GM21723 (cell line): ENCODE measurements around the gene PTPRK.

Source experiments
- ATAC-seq: cut with Tn5 transposase; IDR thresholded peaks from one replicate; pipeline ENCODE4 v1.9.1; 2021; ENCODE audit warnings: mild to moderate bottlenecking, moderate library complexity; ENCODE audit not compliant: unreplicated experiment

Gene PTPRK

GRCh38 chr6:128520436-128521281 lies at the start of gene PTPRK:
Gene PTPRK, minus strand, starts transcription at chr6:128520599. Its CDS starts 241 bp downstream, at chr6:128520358.
- peak; percentile 94 for ATAC-seq

GRCh38 chr6:128567029-128567428 lies 46.6 kb upstream of the PTPRK start:
- no peak for ATAC-seq

GRCh38 chr6:128560966-128561365 lies 40.6 kb upstream of the PTPRK start:
- ATAC-seq: no peak

- no peak for ATAC-seq
Observed at GRCh38 chr6:128558924-128559323, 38.5 kb upstream of the PTPRK start.

GRCh38 chr6:128558021-128558420 lies 37.6 kb upstream of the PTPRK start:
- peak; percentile 64 for ATAC-seq

DNA sequence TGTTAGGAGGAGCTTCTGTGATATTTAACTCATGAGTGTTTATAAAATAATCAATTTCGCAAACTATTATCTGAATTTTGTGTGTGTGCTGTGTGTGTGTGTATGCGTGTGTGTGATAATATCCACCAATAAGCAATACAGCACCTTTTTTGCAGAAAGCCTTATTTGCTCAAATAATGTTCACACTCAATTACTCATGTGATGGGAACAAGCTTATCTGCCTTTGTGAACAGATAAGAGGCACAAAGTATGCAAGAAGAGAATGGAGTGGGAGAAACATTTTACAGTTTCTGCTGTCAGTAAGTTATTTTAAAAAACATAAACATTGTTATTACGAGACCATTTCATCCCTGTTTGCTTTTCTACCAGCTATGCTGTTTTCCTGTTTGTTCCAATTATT lies 36.7 kb upstream of the PTPRK start:
- ATAC-seq: no peak

DNA sequence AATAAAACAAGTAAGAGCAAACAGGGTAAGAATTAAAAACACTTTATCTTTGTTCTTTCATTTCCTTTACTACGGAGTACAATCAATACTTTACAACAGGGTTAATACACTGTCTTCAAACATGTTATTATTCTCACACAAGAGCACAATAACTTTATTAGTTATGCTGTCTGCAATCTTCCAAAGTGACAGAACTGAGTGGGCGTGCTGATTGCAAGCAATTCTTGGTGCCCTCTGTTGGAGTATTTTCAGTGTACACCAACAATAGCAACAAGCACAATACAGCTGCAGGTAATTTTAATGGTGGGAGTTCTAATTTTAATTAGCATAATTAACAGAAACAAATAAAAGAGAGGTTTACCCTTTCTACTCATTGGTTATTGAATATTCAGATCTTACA lies 33.9 kb upstream of the PTPRK start:
- no peak for ATAC-seq

DNA sequence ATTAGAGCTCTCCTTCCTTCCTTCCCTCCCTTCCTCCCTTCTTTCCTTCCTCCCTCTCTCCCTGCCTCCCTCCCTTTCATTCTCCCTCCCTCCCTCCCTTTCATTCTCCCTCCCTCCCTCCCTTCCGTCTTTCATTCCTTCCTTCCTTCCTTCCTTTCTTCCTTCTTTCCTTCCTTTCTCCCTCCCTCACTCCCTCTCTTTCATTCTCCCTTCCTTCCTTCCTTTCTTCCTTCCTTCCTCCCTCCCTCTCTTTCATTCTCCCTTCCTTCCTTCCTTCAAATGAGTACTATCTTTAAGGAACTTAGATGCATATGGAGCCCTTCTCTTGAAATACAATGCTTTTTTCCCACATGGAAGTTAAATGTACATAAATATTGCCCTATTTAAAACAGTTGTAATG lies 20.9 kb upstream of the PTPRK start:
- ATAC-seq: no peak

DNA sequence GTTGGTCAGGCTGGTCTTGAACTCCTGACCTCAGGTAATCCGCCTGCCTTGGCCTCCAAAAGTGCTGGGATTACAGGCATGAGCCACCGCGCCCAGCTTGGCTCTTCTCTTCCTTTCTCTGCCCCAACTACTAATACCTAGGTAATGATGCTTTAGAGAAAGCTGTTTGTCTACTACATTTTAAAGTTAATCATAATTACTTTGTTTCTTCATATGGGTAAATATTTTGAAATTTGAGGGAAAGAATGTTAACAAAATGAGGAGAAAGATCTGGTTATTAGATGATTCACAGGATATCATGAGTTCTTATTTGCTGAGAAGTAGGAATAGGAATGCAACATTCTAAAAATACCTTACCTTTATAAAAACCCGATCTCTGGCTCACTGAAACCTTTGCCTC lies 18.4 kb upstream of the PTPRK start:
- no peak for ATAC-seq

DNA sequence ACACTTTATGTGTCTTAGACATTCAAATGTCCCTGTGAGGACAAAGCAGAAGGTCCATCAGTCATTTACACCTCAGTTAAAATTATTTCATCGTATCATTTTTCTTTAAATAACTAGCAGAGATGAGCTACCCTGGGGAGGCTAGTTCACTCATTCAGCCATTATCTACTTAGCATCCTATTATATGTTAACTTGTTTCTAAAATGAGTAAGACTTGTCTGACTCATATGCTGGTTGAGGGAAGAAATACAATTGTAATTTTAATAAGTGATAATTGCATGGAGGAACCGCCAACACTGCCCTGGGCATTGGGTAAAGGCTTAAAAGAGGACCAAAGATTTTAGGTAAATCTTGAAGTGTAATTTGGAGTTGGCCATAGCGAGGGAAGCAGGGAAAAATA lies 12.4 kb upstream of the PTPRK start:
- no peak for ATAC-seq

GRCh38 chr6:128532136-128532535 lies 11.7 kb upstream of the PTPRK start:
- ATAC-seq: no peak

DNA sequence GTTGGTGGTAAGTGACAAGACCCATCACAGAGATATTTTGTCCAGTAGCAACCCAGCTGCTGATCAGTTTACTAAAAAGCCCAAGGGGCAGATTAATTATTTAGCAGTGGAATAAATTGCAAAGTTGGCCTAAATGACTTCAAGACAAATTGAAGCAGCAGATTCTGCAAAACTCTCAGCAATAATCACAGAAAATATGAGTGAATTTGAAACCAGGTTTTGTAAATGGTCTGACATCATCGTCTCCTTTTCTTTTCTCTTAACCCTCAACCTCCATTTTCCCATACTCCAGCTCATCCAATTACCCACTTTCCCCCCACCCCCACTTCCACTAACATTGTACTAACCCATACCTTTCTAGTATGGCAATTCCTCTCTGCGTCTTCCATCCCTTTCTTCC lies 11.3 kb upstream of the PTPRK start:
- no peak for ATAC-seq

- ATAC-seq: no peak
Observed at GRCh38 chr6:128528241-128528640, 7.8 kb upstream of the PTPRK start.

- no peak for ATAC-seq
Observed at GRCh38 chr6:128527375-128527774, 7.0 kb upstream of the PTPRK start.

DNA sequence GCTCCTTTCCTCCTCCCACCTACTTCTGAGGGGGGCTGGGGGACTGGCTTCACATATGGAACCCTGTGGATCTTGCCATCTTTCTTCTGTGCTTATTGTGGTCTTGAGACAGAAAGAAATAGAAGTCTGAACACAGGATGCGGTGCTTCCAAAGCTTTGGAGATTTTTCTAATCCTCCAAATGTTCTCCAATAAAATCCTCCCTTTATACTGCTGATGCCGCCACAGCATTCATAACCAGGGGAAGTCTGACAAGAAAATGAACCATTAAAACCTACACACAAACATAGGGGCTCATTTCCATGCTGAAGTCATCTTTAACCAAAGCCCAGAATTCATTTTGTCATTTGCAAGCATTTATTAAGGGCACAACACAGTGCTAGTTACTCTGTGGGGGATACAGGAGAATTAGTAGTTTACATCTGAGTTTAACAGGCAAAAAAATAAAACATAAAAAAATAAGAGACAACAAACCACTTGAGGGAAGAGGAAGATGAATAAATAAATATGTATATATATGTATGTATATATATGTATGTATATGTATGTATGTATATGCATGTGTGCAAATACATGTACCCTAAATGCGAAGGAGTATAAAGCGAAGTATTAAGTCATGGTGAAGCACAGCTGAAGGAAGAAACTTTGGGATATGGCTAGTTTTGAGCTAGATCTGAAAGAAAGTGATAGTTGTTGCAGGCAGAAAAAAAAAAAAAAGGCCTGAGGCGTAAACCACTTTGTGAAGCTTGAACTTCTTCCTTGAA lies 5.9 kb upstream of the PTPRK start:
- ATAC-seq: no peak

GRCh38 chr6:128525406-128525805 lies 5.0 kb upstream of the PTPRK start:
- no peak for ATAC-seq

GRCh38 chr6:128521282-128521632 lies 858 bp upstream of the PTPRK start:
- ATAC-seq: no peak

DNA sequence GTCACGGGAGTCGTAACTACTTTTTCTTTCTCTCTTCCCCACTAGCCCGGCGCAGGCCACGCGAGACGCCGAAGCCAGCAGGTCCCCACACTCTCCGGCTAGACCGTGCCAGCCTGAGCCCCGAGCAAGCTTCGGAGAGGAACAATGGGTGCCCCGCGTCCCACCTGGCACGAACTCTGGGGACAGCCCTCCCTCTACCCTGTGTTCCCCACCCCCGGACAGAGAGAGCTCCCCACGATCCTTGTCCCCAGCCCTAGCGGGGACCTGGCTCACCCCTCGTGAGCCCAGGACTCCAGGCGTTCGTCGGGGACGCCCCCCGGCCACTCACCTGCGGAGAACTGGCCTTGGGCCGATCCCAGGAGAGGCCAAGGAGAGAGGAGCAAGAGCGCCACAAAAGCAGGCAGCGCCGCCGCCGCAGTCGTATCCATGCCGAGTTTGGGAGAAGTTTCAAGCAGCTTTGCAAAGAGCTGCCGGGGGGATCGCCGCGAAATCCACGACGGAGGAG lies 416 bp downstream of the PTPRK start:
- peak; percentile 42 for ATAC-seq

DNA sequence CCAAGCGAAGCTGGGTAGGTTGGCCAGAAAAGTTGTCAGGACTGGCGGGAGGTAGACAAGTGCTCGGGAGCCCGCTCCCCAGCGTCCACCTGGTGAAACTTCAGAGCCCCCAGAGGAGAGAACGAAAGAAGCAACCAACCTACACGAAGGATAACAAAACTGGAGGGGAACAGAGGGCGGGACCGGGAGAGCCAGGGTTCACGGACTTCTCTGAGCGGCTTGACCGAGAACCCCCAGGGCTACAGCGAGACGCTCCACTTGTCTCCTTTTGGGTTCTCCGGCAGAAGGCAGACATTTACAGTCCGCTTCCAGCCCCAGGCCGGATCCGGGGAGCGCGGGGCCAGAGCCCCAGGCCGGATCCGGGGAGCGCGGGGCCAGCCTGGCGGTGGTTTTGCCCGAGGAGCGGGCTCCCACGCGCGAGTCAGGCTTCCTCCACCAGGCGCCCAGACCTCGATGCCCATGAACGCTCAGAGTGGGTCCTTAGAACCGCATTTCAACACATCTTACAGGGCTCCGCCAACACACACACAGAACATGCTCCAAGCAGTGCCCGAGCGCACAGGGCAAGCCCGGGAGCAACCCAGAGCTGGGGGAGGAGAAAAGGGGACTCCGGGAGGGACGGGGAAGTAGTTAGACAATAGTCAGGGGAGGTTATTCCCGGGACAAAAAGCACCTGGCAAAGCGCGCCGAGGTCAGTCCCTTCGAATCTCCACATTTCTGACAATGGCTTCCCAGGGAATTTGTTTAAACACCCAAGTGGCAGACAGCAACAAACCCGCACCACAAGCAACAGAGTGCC lies 1.1 kb downstream of the PTPRK start:
- ATAC-seq: no peak

GRCh38 chr6:128518434-128519131 lies 1.8 kb downstream of the PTPRK start:
- no peak for ATAC-seq

GRCh38 chr6:128517124-128517523 lies 3.3 kb downstream of the PTPRK start:
- no peak for ATAC-seq
